Gastroesophageal sphincter (tissue), 4 donors: Measurements from ENCODE around the gene SERPINB6. TPM values are rescaled to one million over a fixed set of nuclear protein-coding genes. Genes with fewer than 3 reads are reported as not detected.
"Not testable (repeated sequence)": the region's sequence is repeated elsewhere in the genome, so short reads cannot be mapped to it uniquely, and the experiment has no call there.

Experiments used
- ATAC-seq: fragments of 150-250 bp; one replicate; pipeline ENCODE4 v1.9.1; 2016; ENCODE audit warnings: mild to moderate bottlenecking, moderate library complexity
- H3K27ac ChIP-seq, 4 donors: fragments of 200-600 bp; sonication (generic) in 3 of 4; 1 replicate in 3 of 4; 2 replicates in 1 of 4; pipeline ENCODE4 v1.5.1; 2016 to 2019
- H3K27me3 ChIP-seq: fragments of 200-600 bp; sonication (generic); one replicate; pipeline ENCODE4 v1.5.1; 2019
- H3K36me3 ChIP-seq, 2 donors: fragments of 200-600 bp; sonication (generic); one replicate each; pipeline ENCODE4 v1.5.1; 2019; ENCODE audit warnings: control low read depth in 1 of 2
- H3K4me1 ChIP-seq, 3 donors: fragments of 200-600 bp; sonication (generic); 1 replicate in 2 of 3; 2 replicates in 1 of 3; pipeline ENCODE4 v1.5.1; 2016 to 2019; ENCODE audit warnings: control low read depth in 2 of 3
- H3K4me3 ChIP-seq, 2 donors: fragments of 200-600 bp; sonication (generic); one replicate each; pipeline ENCODE4 v1.5.1; 2019; ENCODE audit warnings: mild to moderate bottlenecking in 1 of 2, moderate library complexity in 1 of 2
- H3K9me3 ChIP-seq, 3 donors: fragments of 200-600 bp; sonication (generic); one replicate each; pipeline ENCODE4 v1.5.1; 2017 to 2019; ENCODE audit warnings: control low read depth in 2 of 3
- CTCF ChIP-seq, 4 experiments: fragments of 200-600 bp in 2 of 4; fragments of 450-650 bp in 2 of 4; sonication (generic) in 1 of 4; IDR thresholded peaks; one replicate each; pipeline ENCODE4 v1.5.1; 2017 to 2019; ENCODE audit warnings: antibody characterized with exemption in 4 of 4, mild to moderate bottlenecking in 2 of 4, moderate library complexity in 2 of 4
- EP300 ChIP-seq: sonication (generic); formaldehyde crosslinking; IDR thresholded peaks from one replicate; pipeline ENCODE4 v1.6.1; 2017; ENCODE audit warnings: antibody characterized with exemption, mild to moderate bottlenecking
- POLR2A ChIP-seq, 2 donors: fragments of 450-650 bp; IDR thresholded peaks; one replicate each; pipeline ENCODE4 v1.6.1; 2017; ENCODE audit warnings: antibody characterized with exemption in 2 of 2, mild to moderate bottlenecking in 2 of 2, moderate library complexity in 1 of 2
- POLR2AphosphoS5 ChIP-seq: sonication (generic); formaldehyde crosslinking; IDR thresholded peaks from one replicate; pipeline ENCODE4 v1.6.1; 2017; ENCODE audit warnings: antibody characterized with exemption
- WGBS, 2 donors: methylation state at CpG; one replicate each; pipeline ENCODE4 v1.1.5; 2018; ENCODE audit warnings: low coverage in 1 of 2; 5-methylcytosine and 5-hydroxymethylcytosine counted together
- total RNA-seq, 4 donors: library from RNA; depleted of rRNA; stranded (reverse); fragments of >200 nt; gene quantifications; one replicate each; pipeline ENCODE4 v1.1.0, GENCODE V29; 2016

Gene SERPINB6
- total RNA-seq, 4 donors from 2014 or later = 130 to 154 (median 143) TPM

- WGBS, 2 donors = 50 to 52% methylated on average over 4 to 6 of the region's 7 CpGs
- Histone ChIP-seq H3K27me3 (no peaks in the 10 kb centered on the region), H3K27ac (peak overlapping the region in 1 of 4 donors; percentile 15), H3K4me1 (peaks cover 0 to 43% (median 9%) of the 10 kb centered on the region in 3 donors), H3K4me3 (no peak overlapping the region), H3K9me3 (no peaks in the 10 kb centered on the region), H3K36me3 (no peaks in the 10 kb centered on the region)
- ATAC-seq = no peak
- no peak for TF ChIP-seq POLR2AphosphoS5
- no peak for TF ChIP-seq EP300
- no peak for TF ChIP-seq POLR2A (IDR thresholded peaks at IDR 0.05)
- no peak for TF ChIP-seq CTCF (IDR thresholded peaks at IDR 0.05)
These were observed 5.3 kb upstream of the SERPINB6 start for GRCh38 chr6:2976571-2977085.

- Histone ChIP-seq H3K36me3 (no peaks in the 10 kb centered on the region), H3K4me3 (no peak overlapping the region), H3K27me3 (no peaks in the 10 kb centered on the region), H3K9me3 (no peaks in the 10 kb centered on the region), H3K27ac (peak overlapping the region in 1 of 4 donors; percentile 15), H3K4me1 (peaks cover 0 to 38% (median 4%) of the 10 kb centered on the region in 3 donors)
- no peak for ATAC-seq
- 90% methylated on average over 4 to 5 of the region's 5 CpGs for WGBS, 2 donors
- TF ChIP-seq CTCF (IDR thresholded peaks at IDR 0.05) (no peak), POLR2AphosphoS5 (no peak), POLR2A (IDR thresholded peaks at IDR 0.05) (no peak), EP300 (no peak)
These were observed 4.7 kb upstream of the SERPINB6 start for GRCh38 chr6:2976060-2976459.

- H3K36me3 ChIP-seq = no peaks in the 10 kb centered on the region
- no peak overlapping the region for H3K4me3 ChIP-seq
- peaks cover 0 to 46% (median 7%) of the 10 kb centered on the region in 3 donors for H3K4me1 ChIP-seq
- H3K27me3 ChIP-seq = no peaks in the 10 kb centered on the region
- no peaks in the 10 kb centered on the region for H3K9me3 ChIP-seq
- 91% methylated on average over 5 of the region's 5 CpGs; no CpG with 5 or more reads in 1 of the 2 donors for WGBS, 2 donors
- no peak overlapping the region for H3K27ac ChIP-seq
- no peak for ATAC-seq
- TF ChIP-seq CTCF (IDR thresholded peaks at IDR 0.05) (no peak), POLR2AphosphoS5 (no peak), POLR2A (IDR thresholded peaks at IDR 0.05) (no peak), EP300 (no peak)
These were observed 2.3 kb upstream of the SERPINB6 start for GRCh38 chr6:2973676-2974075.

- Histone ChIP-seq H3K4me1 (peaks cover 0 to 47% (median 7%) of the 10 kb centered on the region in 3 donors), H3K27ac (peak overlapping the region in 2 of 4 donors; percentile 36 to 99)
- ATAC-seq, H3K4me3 ChIP-seq, H3K27me3 ChIP-seq, H3K9me3 ChIP-seq, H3K36me3 ChIP-seq: not testable (repeated sequence)
- 95 to 98% methylated on average over 5 to 6 of the region's 6 CpGs for WGBS, 2 donors
These were observed 1.8 kb upstream of the SERPINB6 start for GRCh38 chr6:2973180-2973579.

GRCh38 chr6:2972685-2973084, 1.3 kb upstream of the SERPINB6 start:
- not testable (repeated sequence) for H3K9me3 ChIP-seq, ATAC-seq, H3K27me3 ChIP-seq, H3K4me3 ChIP-seq, H3K36me3 ChIP-seq
- 91 to 96% methylated on average over 4 to 5 of the region's 5 CpGs for WGBS, 2 donors
- peak overlapping the region in 3 of 4 donors; percentile 36 to 99 (median 98) for H3K27ac ChIP-seq
- peaks cover 0 to 51% (median 7%) of the 10 kb centered on the region in 3 donors for H3K4me1 ChIP-seq

- ATAC-seq, H3K36me3 ChIP-seq, H3K9me3 ChIP-seq, H3K27me3 ChIP-seq: not testable (repeated sequence)
- H3K4me1 ChIP-seq = peaks cover 0 to 53% (median 6%) of the 10 kb centered on the region in 3 donors
- H3K4me3 ChIP-seq = peak overlapping the region; percentile 58 to 80
- H3K27ac ChIP-seq = peak overlapping the region; percentile 91 to 99 (median 96)
- 10% methylated on average over 1 of the region's 1 CpG; no CpG with 5 or more reads in 1 of the 2 donors for WGBS, 2 donors
These were observed 786 bp upstream of the SERPINB6 start for GRCh38 chr6:2972219-2972487.
